Esophagus squamous epithelium (tissue), 5 donors: ENCODE results near the gene CBFA2T2. TPM values are rescaled to one million over a fixed set of nuclear protein-coding genes. Genes with fewer than 3 reads are reported as not detected.
A peak's percentile ranks its signal among the peaks of the same experiment; 100 is the strongest.
"Not testable (repeated sequence)": the region's sequence is repeated elsewhere in the genome, so short reads cannot be mapped to it uniquely, and the experiment has no call there.

Experiments used
- DNase-seq: peaks from one replicate; lab custom pipeline; 2025; lab: John Stamatoyannopoulos, UW
- H3K27ac ChIP-seq, 4 donors: fragments of 200-600 bp; sonication (generic); one replicate each; pipeline ENCODE4 v1.5.1; 2016 to 2019; ENCODE audit warnings: mild to moderate bottlenecking in 1 of 4
- H3K27me3 ChIP-seq, 4 donors: fragments of 200-600 bp; sonication (generic); 1 replicate in 3 of 4; 2 replicates in 1 of 4; pipeline versions ENCODE4 v1.5.1 to v1.6.0; 2017 to 2021; ENCODE audit warnings: antibody characterized with exemption in 1 of 4
- H3K36me3 ChIP-seq, 3 donors: fragments of 200-600 bp; sonication (generic); one replicate each; pipeline ENCODE4 v1.5.1; 2016 to 2019
- H3K4me1 ChIP-seq, 3 donors: fragments of 200-600 bp; sonication (generic); one replicate each; pipeline ENCODE4 v1.5.1; 2017 to 2019
- H3K4me3 ChIP-seq, 4 donors: fragments of 200-600 bp; sonication (generic); 1 replicate in 3 of 4; 2 replicates in 1 of 4; pipeline ENCODE4 v1.5.1; 2016 to 2019; ENCODE audit warnings: mild to moderate bottlenecking in 2 of 4, moderate library complexity in 1 of 4
- H3K9me3 ChIP-seq, 3 donors: fragments of 200-600 bp; sonication (generic); one replicate each; pipeline ENCODE4 v1.5.1; 2016 to 2019
- CTCF ChIP-seq, 6 experiments: fragments of 450-650 bp in 4 of 6; fragments of 200-600 bp in 2 of 6; sonication (generic) in 2 of 6; IDR thresholded peaks; one replicate each; pipeline ENCODE4 v1.5.1; 2016 to 2019; ENCODE audit warnings: antibody characterized with exemption in 6 of 6, mild to moderate bottlenecking in 4 of 6, moderate library complexity in 4 of 6
- POLR2A ChIP-seq, 4 donors: fragments of 450-650 bp; IDR thresholded peaks; one replicate each; pipeline ENCODE4 v1.6.1; 2017; ENCODE audit warnings: antibody characterized with exemption in 4 of 4, mild to moderate bottlenecking in 4 of 4, moderate library complexity in 3 of 4
- WGBS, 2 donors: methylation state at CpG; one replicate each; pipeline ENCODE4 v1.1.5; 2018; 5-methylcytosine and 5-hydroxymethylcytosine counted together
- intact Hi-C: fragments of 100-400 bp; cut with DNase I; formaldehyde crosslinking; loops from one replicate; pipeline ENCODE4 v1.15.0; 2022
- total RNA-seq, 4 donors: library from RNA; depleted of rRNA; stranded (reverse); fragments of >200 nt; gene quantifications; one replicate each; pipeline ENCODE4 v1.1.0, GENCODE V29; 2016
- donor health status: DM: yes; HTN: yes; CAD: no.

CBFA2T2 gene
- total RNA-seq, 4 donors from 2014 or later: 10.5 to 15.6 (median 10.8) TPM

- intact Hi-C loops: no loop called here
- H3K4me1 ChIP-seq: peaks cover 0 to 33% (median 0%) of the 10 kb centered on the region in 3 donors
- 72 to 78% methylated on average over 5 of the region's 5 CpGs for WGBS, 2 donors
- no peak for TF ChIP-seq POLR2A (IDR thresholded peaks at IDR 0.05)
- TF ChIP-seq CTCF (IDR thresholded peaks at IDR 0.05): no peak
- peak overlapping the region in 1 of 4 donors; percentile 55 for H3K27ac ChIP-seq
- H3K36me3 ChIP-seq: no peaks in the 10 kb centered on the region
- H3K9me3 ChIP-seq: no peaks in the 10 kb centered on the region
- no peak for DNase-seq
- no peak overlapping the region for H3K4me3 ChIP-seq
- H3K27me3 ChIP-seq: no peaks in the 10 kb centered on the region
These were observed 203.4 kb downstream of the CBFA2T2 start for GRCh38 chr20:33693289-33693688.

- DNase-seq: no peak
- WGBS, 2 donors: 58 to 72% methylated on average over 5 to 13 of the region's 17 CpGs
- H3K36me3 ChIP-seq: no peaks in the 10 kb centered on the region
- H3K4me1 ChIP-seq: peaks cover 0 to 33% (median 0%) of the 10 kb centered on the region in 3 donors
- H3K27ac ChIP-seq: peak overlapping the region in 3 of 4 donors; percentile 49 to 68 (median 55)
- no peak for TF ChIP-seq CTCF (IDR thresholded peaks at IDR 0.05)
- TF ChIP-seq POLR2A (IDR thresholded peaks at IDR 0.05): no peak
- intact Hi-C loops: no loop called here
- H3K27me3 ChIP-seq: no peaks in the 10 kb centered on the region
- H3K4me3 ChIP-seq: no peak overlapping the region
- H3K9me3 ChIP-seq: no peaks in the 10 kb centered on the region
These were observed 204.1 kb downstream of the CBFA2T2 start for GRCh38 chr20:33693741-33694638.

DNA sequence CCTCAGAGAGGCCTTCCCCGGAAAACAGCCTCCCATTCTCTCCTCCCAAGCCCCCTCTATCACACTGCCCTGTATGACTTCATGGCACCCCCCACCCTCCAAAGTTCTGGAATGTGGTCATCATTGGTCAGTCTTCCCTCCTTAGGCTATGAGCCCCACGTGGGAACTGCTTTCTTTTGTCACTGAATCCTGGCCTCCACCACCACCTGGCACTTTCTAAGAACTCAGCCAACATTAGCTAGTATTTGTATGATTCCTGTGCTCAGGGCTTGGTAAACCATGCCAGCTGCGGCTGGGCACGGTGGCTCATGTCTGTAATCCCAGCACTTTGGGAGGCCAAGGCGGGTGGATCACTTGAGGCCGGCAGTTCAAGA is 204.7 kb downstream of the CBFA2T2 start:
- Histone ChIP-seq H3K36me3 (no peaks in the 10 kb centered on the region), H3K27me3 (no peaks in the 10 kb centered on the region), H3K4me1 (peaks cover 0 to 33% (median 0%) of the 10 kb centered on the region in 3 donors), H3K9me3 (no peaks in the 10 kb centered on the region), H3K27ac (peak overlapping the region in 3 of 4 donors; percentile 23 to 68 (median 68)), H3K4me3 (no peak overlapping the region)
- no peak for DNase-seq
- 36 to 48% methylated on average over 2 of the region's 6 CpGs for WGBS, 2 donors
- TF ChIP-seq POLR2A (IDR thresholded peaks at IDR 0.05) (no peak), CTCF (IDR thresholded peaks at IDR 0.05) (no peak)
- intact Hi-C loops: no loop called here

GRCh38 chr20:33696448-33696847 is 206.6 kb downstream of the CBFA2T2 start:
- no peaks in the 10 kb centered on the region for H3K9me3 ChIP-seq
- DNase-seq: no peak
- intact Hi-C loops: no loop called here
- peaks cover 0 to 33% (median 0%) of the 10 kb centered on the region in 3 donors for H3K4me1 ChIP-seq
- H3K36me3 ChIP-seq: no peaks in the 10 kb centered on the region
- no peaks in the 10 kb centered on the region for H3K27me3 ChIP-seq
- peak overlapping the region in 2 of 4 donors; percentile 23 for H3K27ac ChIP-seq
- TF ChIP-seq CTCF (IDR thresholded peaks at IDR 0.05) (no peak), POLR2A (IDR thresholded peaks at IDR 0.05) (no peak)
- 69 to 78% methylated on average over 4 of the region's 4 CpGs for WGBS, 2 donors
- H3K4me3 ChIP-seq: no peak overlapping the region

GRCh38 chr20:33697129-33697528 is 207.2 kb downstream of the CBFA2T2 start:
- 41 to 63% methylated on average over 7 to 8 of the region's 8 CpGs for WGBS, 2 donors
- Histone ChIP-seq H3K27ac (peak overlapping the region in 3 of 4 donors; percentile 23 to 70 (median 27)), H3K27me3 (no peaks in the 10 kb centered on the region), H3K4me1 (peaks cover 0 to 33% (median 0%) of the 10 kb centered on the region in 3 donors), H3K36me3 (no peaks in the 10 kb centered on the region), H3K4me3 (no peak overlapping the region), H3K9me3 (no peaks in the 10 kb centered on the region)
- intact Hi-C loops: no loop called here
- TF ChIP-seq POLR2A (IDR thresholded peaks at IDR 0.05) (no peak), CTCF (IDR thresholded peaks at IDR 0.05) (no peak)
- no peak for DNase-seq

DNA sequence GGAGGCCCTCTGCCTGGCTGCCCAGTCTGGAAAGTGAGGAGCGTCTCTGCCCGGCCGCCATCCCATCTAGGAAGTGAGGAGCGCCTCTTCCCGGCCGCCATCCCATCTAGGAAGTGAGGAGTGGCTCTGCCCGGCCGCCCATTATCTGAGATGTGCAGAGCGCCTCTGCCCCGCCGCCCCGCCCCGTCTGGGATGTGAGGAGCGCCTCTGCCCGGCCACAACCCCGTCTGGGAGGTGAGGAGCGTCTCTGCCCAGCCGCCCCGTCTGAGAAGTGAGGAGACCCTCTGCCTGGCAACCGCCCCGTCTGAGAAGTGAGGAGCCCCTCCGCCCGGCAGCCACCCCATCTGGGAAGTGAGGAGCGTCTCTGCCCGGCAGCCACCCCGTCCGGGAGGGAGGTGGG is 209.1 kb downstream of the CBFA2T2 start:
- intact Hi-C loops: not testable (repeated sequence)
- WGBS, 2 donors: no CpG with 5 or more reads among the region's 27 CpGs

More for the DNA sequence above, 209.1 kb downstream of the CBFA2T2 start:
- not testable (repeated sequence) for DNase-seq, H3K27me3 ChIP-seq, H3K4me3 ChIP-seq, H3K27ac ChIP-seq, H3K9me3 ChIP-seq, H3K36me3 ChIP-seq
- H3K4me1 ChIP-seq: peaks cover 0 to 34% (median 0%) of the 10 kb centered on the region in 3 donors
